Upper lobe of left lung (tissue), 6 donors: Measurements from ENCODE around the gene TMED7. TPM values are rescaled to one million over a fixed set of nuclear protein-coding genes. Genes with fewer than 3 reads are reported as not detected.

ENCODE experiments used
- ATAC-seq, 2 donors: fragments of 200-7000 bp; cut with Tn5 transposase; one replicate each; pipeline ENCODE4 v1.9.1; 2022; ENCODE audit warnings: mild to moderate bottlenecking in 2 of 2, moderate library complexity in 2 of 2; ENCODE audit not compliant: low FRiP score in 2 of 2
- DNase-seq, 2 donors: peaks; one replicate each; pipeline ENCODE4 v3.0.0-alpha.2; 2019 to 2020
- H3K27ac ChIP-seq, 4 donors: fragments of 200-600 bp; sonication (generic); one replicate each; pipeline ENCODE4 v1.5.1; 2016 to 2019
- H3K27me3 ChIP-seq, 4 donors: fragments of 200-600 bp; sonication (generic); one replicate each; pipeline ENCODE4 v1.5.1; 2017 to 2019
- H3K36me3 ChIP-seq, 4 donors: fragments of 200-600 bp; sonication (generic); one replicate each; pipeline ENCODE4 v1.5.1; 2016 to 2019
- H3K4me1 ChIP-seq, 4 donors: fragments of 200-600 bp; sonication (generic); one replicate each; pipeline ENCODE4 v1.5.1; 2018 to 2019
- H3K4me3 ChIP-seq, 4 donors: fragments of 200-600 bp; sonication (generic); one replicate each; pipeline ENCODE4 v1.5.1; 2017 to 2019; ENCODE audit warnings: mild to moderate bottlenecking in 2 of 4, moderate library complexity in 1 of 4
- H3K9me3 ChIP-seq, 4 donors: fragments of 200-600 bp; sonication (generic); one replicate each; pipeline ENCODE4 v1.5.1; 2018 to 2019
- EP300 ChIP-seq, 4 donors: sonication (generic); formaldehyde crosslinking; IDR thresholded peaks; one replicate each; pipeline ENCODE4 v1.5.1; 2017; ENCODE audit warnings: antibody characterized with exemption in 4 of 4, control low read depth in 2 of 4
- POLR2A ChIP-seq, 4 donors: fragments of 450-650 bp; IDR thresholded peaks; one replicate each; pipeline ENCODE4 v1.5.1; 2016 to 2017; ENCODE audit warnings: antibody characterized with exemption in 4 of 4, mild to moderate bottlenecking in 2 of 4
- POLR2AphosphoS5 ChIP-seq, 2 donors: sonication (generic); formaldehyde crosslinking; IDR thresholded peaks; one replicate each; pipeline ENCODE4 v1.5.1; 2017; ENCODE audit warnings: antibody characterized with exemption in 2 of 2
- WGBS, 2 donors: methylation state at CpG; one replicate each; pipeline ENCODE4 v1.1.5; 2017 to 2018; 5-methylcytosine and 5-hydroxymethylcytosine counted together
- total RNA-seq, 6 donors: library from RNA; depleted of rRNA in 4 of 6; stranded (reverse); fragments of >200 nt in 4 of 6; gene quantifications; one replicate each; pipeline versions ENCODE4 v1.1.0 to v1.2.1, GENCODE V29; 2016 to 2021
- TF ChIP-seq, protein P1 (sequence below), 6 experiments: fragments of 450-650 bp in 4 of 6; fragments of 200-600 bp in 2 of 6; sonication (generic) in 2 of 6; IDR thresholded peaks; one replicate each; pipeline ENCODE4 v1.5.1; 2016 to 2019; ENCODE audit warnings: antibody characterized with exemption in 6 of 6
- donor health status: DM: no; HTN: no; CAD: no; lungs with moderate emphysema.
- donor health status: DM: no; HTN: yes; CAD: no; lungs with severe emphysema.

TMED7 gene
- total RNA-seq, 6 donors from 2014 or later: 16.8 to 116 (median 99.6) TPM

DNA sequence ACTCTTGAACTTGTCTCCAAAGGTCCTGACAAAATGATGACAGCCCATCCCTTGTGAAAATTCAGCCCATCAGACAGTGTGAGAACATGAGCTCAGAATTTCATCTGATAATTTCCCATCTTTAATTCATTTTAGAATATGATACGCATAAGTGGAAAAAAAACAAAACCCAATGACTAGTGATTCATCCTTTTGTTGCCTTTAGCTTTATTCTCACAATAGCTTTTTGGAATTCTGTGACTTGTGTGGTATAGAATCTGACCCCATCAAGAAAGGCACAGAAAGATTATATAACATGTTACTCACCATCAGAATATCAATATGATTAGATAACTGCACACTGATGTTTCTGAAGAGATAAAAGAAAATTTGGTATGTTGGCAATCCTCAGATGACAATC lies 16.1 kb upstream of the TMED7 start:
- DNase-seq: no peak

DNA sequence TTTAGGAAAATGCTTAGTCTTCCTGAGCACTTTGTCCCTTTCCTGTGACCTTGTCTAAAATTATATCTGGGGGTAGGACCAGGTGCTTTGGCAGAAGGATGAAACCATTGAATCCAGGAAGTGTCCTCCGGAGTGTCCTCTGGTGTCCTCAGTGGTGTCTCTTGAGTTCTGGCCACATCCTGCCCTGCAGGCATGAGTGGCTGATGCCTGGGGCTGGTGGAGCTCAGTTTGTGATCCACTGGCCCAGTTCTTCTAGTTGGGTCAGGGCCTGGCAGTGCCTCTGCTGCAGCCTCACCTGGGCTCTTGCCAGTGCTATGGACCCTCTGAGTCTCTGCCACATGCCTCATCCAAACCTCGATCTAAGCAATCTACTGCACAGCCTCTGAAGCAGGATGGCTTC lies 14.4 kb upstream of the TMED7 start:
- Histone ChIP-seq H3K36me3 (no peaks in the 10 kb centered on the region), H3K27me3 (no peaks in the 10 kb centered on the region), H3K27ac (no peak overlapping the region), H3K4me1 (no peaks in the 10 kb centered on the region), H3K9me3 (no peaks in the 10 kb centered on the region), H3K4me3 (no peak overlapping the region)
- TF ChIP-seq EP300 (IDR thresholded peaks at IDR 0.05) (no peak), POLR2AphosphoS5 (IDR thresholded peaks at IDR 0.05) (no peak), POLR2A (IDR thresholded peaks at IDR 0.05) (no peak)
- TF ChIP-seq, protein P1, sequence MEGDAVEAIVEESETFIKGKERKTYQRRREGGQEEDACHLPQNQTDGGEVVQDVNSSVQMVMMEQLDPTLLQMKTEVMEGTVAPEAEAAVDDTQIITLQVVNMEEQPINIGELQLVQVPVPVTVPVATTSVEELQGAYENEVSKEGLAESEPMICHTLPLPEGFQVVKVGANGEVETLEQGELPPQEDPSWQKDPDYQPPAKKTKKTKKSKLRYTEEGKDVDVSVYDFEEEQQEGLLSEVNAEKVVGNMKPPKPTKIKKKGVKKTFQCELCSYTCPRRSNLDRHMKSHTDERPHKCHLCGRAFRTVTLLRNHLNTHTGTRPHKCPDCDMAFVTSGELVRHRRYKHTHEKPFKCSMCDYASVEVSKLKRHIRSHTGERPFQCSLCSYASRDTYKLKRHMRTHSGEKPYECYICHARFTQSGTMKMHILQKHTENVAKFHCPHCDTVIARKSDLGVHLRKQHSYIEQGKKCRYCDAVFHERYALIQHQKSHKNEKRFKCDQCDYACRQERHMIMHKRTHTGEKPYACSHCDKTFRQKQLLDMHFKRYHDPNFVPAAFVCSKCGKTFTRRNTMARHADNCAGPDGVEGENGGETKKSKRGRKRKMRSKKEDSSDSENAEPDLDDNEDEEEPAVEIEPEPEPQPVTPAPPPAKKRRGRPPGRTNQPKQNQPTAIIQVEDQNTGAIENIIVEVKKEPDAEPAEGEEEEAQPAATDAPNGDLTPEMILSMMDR (IDR thresholded peaks at IDR 0.05): no peak
- WGBS, 2 donors: 57 to 81% methylated on average over 1 to 2 of the region's 2 CpGs
- ATAC-seq (no peak), DNase-seq (no peak)

More for the DNA sequence above, 16.1 kb upstream of the TMED7 start:
- WGBS, 2 donors: 78 to 82% methylated on average over 1 of the region's 1 CpG
- Histone ChIP-seq H3K27ac (no peak overlapping the region), H3K27me3 (no peaks in the 10 kb centered on the region), H3K4me3 (no peak overlapping the region), H3K9me3 (no peaks in the 10 kb centered on the region), H3K36me3 (no peaks in the 10 kb centered on the region), H3K4me1 (no peaks in the 10 kb centered on the region)
- no peak for ATAC-seq
- TF ChIP-seq POLR2AphosphoS5 (IDR thresholded peaks at IDR 0.05): no peak

DNA sequence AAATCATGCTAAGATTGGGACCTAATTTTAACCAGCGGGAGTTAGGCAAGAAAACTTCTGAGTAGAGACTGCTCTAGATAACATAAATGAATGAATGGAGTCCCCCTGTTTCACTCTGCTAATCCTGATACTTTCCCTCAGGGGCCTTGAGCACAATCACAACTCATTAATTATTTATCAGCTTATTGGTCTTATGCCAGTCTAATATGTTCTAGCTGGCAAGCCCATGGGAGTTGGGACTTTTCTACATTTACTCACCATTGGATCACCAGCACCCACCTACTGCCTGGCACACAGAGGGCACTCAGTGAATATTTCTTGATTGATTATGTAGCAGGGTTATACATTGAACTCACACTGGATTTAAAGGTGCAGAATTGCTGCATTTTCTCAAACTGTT lies 13.5 kb upstream of the TMED7 start:
- no peak for ATAC-seq
- 91 to 93% methylated on average over 1 of the region's 1 CpG for WGBS, 2 donors

DNA sequence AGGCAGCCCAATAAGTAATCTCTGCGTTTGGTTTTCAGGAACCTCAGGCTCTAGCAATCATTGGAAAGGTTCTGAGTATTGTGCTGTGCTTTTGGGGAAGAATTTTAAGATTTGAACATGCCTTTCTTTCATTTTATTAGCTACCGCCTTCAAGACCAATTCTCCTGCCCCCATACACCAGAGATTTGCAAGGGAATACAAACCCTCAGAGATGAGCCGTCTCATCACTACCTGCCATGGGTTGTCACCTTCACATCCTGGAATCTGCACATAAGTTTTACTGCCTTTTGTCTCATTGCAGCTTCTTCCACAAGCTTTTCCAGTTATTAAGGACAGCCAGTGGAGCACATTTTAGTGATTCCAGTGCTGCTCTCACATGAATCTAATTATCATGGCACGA lies 11.7 kb upstream of the TMED7 start:
- Histone ChIP-seq H3K4me1 (peaks cover 0 to 6% (median 4%) of the 10 kb centered on the region in 4 donors), H3K9me3 (no peaks in the 10 kb centered on the region), H3K27me3 (no peaks in the 10 kb centered on the region), H3K27ac (no peak overlapping the region), H3K4me3 (no peak overlapping the region), H3K36me3 (no peaks in the 10 kb centered on the region)
- TF ChIP-seq, protein P1 (IDR thresholded peaks at IDR 0.05): no peak
- TF ChIP-seq POLR2A (IDR thresholded peaks at IDR 0.05) (no peak), EP300 (IDR thresholded peaks at IDR 0.05) (no peak), POLR2AphosphoS5 (IDR thresholded peaks at IDR 0.05) (no peak)
- ATAC-seq (no peak), DNase-seq (no peak)
- 78 to 89% methylated on average over 4 of the region's 4 CpGs for WGBS, 2 donors

More for the DNA sequence above, 13.5 kb upstream of the TMED7 start:
- Histone ChIP-seq H3K9me3 (no peaks in the 10 kb centered on the region), H3K36me3 (no peaks in the 10 kb centered on the region), H3K4me1 (peaks cover 0 to 2% (median under 1%) of the 10 kb centered on the region in 4 donors), H3K27ac (no peak overlapping the region), H3K27me3 (no peaks in the 10 kb centered on the region), H3K4me3 (no peak overlapping the region)
- TF ChIP-seq POLR2A (IDR thresholded peaks at IDR 0.05): no peak
- TF ChIP-seq POLR2AphosphoS5 (IDR thresholded peaks at IDR 0.05): no peak
- TF ChIP-seq EP300 (IDR thresholded peaks at IDR 0.05): no peak
- TF ChIP-seq, protein P1 (IDR thresholded peaks at IDR 0.05): no peak
- no peak for DNase-seq

DNA sequence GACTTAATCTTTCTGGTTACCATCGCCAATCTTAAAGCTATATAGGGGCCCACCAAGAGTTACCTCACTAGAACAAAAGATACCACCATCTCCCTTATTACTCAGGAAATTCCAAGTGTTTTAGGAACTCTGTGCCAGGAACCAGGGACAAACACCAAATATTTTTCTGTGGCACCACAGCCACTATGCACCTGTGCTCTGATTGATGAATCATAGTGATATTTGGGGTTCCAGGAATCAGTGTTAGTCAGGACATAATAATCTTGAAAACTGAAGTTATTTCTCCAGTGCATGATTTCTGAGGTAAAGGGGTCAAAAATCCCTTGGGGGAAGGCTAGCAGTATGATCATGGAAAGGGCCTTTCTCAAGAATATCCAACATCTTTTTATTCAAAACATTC lies 10.2 kb upstream of the TMED7 start:
- H3K9me3 ChIP-seq: no peaks in the 10 kb centered on the region
- WGBS, 2 donors: 87 to 94% methylated on average over 1 of the region's 1 CpG
- H3K4me1 ChIP-seq: peaks cover 0 to 6% (median 4%) of the 10 kb centered on the region in 4 donors
- DNase-seq (no peak), ATAC-seq (no peak)
- no peaks in the 10 kb centered on the region for H3K36me3 ChIP-seq
- TF ChIP-seq POLR2A (IDR thresholded peaks at IDR 0.05): no peak
- TF ChIP-seq POLR2AphosphoS5 (IDR thresholded peaks at IDR 0.05): no peak
- TF ChIP-seq EP300 (IDR thresholded peaks at IDR 0.05): no peak
- TF ChIP-seq, protein P1 (IDR thresholded peaks at IDR 0.05): no peak
- H3K27me3 ChIP-seq: no peaks in the 10 kb centered on the region
- H3K4me3 ChIP-seq: no peak overlapping the region
- H3K27ac ChIP-seq: no peak overlapping the region
